Measurements from ENCODE around the gene WNT8B.

DNA sequence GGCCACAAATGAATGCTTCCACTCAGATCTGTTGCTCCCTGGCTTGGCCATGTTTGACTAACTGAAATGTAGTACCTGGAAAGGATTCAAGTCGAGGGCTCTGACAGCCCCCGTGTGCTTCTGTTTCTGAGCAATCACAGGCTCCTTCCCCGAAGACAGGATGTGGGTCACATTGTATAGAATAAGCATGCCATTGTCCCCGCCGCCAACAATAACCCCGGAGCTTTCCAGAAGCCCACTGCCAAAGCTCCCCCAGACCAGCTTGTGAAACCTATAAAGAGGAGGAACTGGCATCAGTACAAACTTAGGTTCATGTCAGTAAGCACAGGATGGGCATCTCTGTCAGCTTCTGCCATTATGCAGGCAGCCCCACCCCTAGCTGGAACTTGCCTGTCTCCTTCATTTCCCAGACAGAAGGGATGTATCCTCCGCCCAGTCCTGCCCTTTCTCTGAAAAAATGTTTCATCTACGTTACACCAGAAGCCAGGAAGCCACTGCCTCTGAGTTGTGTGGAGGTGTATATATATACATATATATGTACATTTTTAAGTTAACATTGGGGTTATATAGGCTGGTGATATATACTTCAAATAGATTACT is 46.5 kb downstream of the WNT8B start:
- TF ChIP-seq, protein P1, sequence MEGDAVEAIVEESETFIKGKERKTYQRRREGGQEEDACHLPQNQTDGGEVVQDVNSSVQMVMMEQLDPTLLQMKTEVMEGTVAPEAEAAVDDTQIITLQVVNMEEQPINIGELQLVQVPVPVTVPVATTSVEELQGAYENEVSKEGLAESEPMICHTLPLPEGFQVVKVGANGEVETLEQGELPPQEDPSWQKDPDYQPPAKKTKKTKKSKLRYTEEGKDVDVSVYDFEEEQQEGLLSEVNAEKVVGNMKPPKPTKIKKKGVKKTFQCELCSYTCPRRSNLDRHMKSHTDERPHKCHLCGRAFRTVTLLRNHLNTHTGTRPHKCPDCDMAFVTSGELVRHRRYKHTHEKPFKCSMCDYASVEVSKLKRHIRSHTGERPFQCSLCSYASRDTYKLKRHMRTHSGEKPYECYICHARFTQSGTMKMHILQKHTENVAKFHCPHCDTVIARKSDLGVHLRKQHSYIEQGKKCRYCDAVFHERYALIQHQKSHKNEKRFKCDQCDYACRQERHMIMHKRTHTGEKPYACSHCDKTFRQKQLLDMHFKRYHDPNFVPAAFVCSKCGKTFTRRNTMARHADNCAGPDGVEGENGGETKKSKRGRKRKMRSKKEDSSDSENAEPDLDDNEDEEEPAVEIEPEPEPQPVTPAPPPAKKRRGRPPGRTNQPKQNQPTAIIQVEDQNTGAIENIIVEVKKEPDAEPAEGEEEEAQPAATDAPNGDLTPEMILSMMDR (conservative IDR thresholded peaks at IDR 0.05; ENCODE audit: low read depth, low read length): no peak
- TF ChIP-seq EZH2 (IDR thresholded peaks at IDR 0.05; ENCODE audit: low read length, unreplicated experiment) (no peak), EZH2phosphoT487 (IDR thresholded peaks at IDR 0.05; ENCODE audit: borderline replicate concordance, low read length) (no peak)

Data from PC-3 (cell line).